GM12875 (cell line): ENCODE results near the gene C1QBP.
A peak's percentile ranks its signal among the peaks of the same experiment; 100 is the strongest.

Experiments used
- H3K4me3 ChIP-seq: one replicate; pipeline ENCODE4 v1.5.1; 2011; ENCODE audit warnings: low read depth, low read length, control low read depth
- TF ChIP-seq, protein P1 (sequence below): IDR thresholded peaks from 2 replicates; pipeline ENCODE4 v1.5.1; 2011; ENCODE audit warnings: low read depth, mild to moderate bottlenecking, control low read depth, inconsistent platforms, low read length, moderate library complexity, borderline replicate concordance; ENCODE audit not compliant: insufficient read depth

The C1QBP gene

DNA sequence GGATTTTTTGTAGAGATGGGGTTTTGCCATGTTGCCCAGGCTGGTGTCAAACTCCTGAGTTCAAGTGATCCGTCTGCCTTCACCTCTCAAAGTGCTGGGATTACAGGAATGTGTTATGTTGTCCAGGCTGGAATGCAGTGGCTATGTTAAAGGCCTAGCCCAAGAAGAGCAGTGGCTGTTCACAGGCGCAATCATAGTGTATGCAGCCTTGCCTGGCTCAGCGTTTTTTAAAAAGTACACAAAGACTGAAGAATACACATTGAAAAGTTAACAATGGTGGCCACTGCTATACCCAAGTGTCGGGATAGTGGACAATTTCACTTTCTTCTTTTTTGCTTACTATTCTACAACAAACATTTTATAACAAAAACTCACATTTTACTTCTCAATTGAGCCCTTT lies 40.0 kb upstream of the C1QBP start:
- no peak overlapping the region for H3K4me3 ChIP-seq
- TF ChIP-seq, protein P1, sequence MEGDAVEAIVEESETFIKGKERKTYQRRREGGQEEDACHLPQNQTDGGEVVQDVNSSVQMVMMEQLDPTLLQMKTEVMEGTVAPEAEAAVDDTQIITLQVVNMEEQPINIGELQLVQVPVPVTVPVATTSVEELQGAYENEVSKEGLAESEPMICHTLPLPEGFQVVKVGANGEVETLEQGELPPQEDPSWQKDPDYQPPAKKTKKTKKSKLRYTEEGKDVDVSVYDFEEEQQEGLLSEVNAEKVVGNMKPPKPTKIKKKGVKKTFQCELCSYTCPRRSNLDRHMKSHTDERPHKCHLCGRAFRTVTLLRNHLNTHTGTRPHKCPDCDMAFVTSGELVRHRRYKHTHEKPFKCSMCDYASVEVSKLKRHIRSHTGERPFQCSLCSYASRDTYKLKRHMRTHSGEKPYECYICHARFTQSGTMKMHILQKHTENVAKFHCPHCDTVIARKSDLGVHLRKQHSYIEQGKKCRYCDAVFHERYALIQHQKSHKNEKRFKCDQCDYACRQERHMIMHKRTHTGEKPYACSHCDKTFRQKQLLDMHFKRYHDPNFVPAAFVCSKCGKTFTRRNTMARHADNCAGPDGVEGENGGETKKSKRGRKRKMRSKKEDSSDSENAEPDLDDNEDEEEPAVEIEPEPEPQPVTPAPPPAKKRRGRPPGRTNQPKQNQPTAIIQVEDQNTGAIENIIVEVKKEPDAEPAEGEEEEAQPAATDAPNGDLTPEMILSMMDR = no peak

DNA sequence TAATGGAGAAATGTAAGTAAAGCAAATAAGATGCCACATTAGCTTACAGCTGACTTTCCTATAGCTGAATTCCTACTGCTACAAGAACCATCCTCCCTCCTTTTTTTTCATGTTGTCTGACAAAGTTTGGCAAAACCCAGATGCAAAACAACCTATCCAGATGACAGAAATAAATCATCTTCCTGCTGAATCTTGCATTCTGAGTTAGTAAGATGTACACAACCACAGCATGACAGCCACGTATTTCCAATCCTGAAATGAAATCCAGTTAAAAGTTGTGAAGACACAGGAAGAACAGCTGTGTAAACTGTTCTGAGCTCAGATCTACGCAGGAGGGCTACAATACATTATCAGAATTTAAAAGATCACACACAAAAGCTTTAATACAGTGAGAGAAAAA lies 35.0 kb upstream of the C1QBP start:
- TF ChIP-seq, protein P1 = no peak
- no peak overlapping the region for H3K4me3 ChIP-seq

DNA sequence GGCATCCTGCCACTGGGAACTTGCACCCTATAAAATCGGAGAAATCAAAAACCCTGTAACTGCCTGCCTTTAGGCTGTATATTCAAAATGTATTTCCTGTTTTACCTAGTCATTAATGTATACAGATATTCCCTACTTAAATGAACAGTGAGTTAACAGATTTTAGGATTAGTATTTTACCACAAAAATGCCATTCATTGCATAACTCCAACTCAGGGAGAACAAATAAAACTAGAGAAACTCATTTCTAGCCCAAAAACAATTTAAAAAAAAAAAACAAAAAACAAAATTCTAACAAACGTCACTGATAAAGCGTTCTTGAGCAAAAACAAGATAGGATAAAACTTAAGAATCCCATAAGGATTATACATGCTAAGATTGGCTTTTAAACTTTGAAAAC lies 33.6 kb upstream of the C1QBP start:
- TF ChIP-seq, protein P1 = no peak
- H3K4me3 ChIP-seq = no peak overlapping the region

DNA sequence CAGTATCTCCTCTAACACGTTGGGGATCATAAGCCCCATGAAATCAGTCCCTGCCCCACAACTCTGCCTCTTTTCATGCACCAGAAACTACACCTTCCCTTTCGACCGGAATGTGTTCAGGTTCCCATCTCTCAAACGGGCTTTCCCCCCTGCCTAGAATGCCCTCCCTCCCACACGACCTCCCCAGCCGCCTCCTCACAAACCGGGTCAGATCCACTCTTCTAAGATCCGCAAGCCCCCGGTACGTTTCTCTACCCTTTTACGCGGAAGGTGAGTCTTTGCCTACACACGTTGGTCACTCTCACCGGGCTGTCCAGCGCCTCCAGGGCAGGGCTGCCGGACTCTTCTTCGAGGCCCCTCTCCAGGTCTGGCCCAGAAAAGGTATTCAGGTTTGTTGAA lies 29.1 kb upstream of the C1QBP start:
- TF ChIP-seq, protein P1 = no peak
- H3K4me3 ChIP-seq = peak overlapping the region; percentile 94

DNA sequence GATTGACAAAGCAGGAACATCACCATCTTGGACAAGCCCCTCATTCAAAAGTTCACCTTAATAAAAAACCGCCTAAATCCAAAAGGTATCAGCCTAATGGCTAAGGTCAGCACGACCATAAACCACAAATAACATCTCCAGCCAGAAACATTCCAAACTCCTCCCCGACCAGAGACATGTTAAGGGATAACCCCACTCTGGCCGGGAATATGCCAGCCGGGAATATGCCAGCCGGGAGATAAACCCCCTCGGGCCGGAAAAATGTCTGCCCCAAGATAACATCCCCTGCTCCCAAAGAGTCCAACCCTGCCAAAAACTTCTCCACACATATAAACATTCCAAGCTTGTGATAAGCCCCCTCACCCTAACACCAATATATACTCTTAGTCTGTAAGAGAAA lies 28.5 kb upstream of the C1QBP start:
- TF ChIP-seq, protein P1 = no peak
- H3K4me3 ChIP-seq = peak overlapping the region; percentile 94

DNA sequence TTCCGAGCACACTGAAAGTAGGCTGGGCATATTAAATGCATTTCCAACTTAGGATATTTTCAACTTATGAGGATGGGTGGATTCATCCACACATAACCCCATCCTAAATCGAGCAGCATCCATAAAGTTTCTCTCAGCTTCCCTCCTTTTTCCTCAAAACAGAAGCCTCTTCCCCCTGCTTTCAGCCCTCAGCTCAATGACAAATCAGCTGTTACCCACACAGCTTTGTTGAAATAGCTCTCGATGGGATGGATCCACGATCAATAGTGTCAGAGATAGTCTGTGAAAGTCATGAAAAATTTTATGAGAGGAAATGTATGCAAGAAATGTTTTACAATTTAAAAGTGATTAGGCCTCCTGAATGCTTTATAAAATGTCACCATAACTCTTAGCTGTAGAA lies 27.3 kb upstream of the C1QBP start:
- no peak overlapping the region for H3K4me3 ChIP-seq

More for the DNA sequence above, 27.3 kb upstream of the C1QBP start:
- TF ChIP-seq, protein P1 = no peak
